Uterus (tissue), 4 donors: Measurements from ENCODE around the gene GRPEL2. TPM values are rescaled to one million over a fixed set of nuclear protein-coding genes. Genes with fewer than 3 reads are reported as not detected.

Experiments
- DNase-seq, 2 donors: peaks; one replicate each; pipeline ENCODE4 v3.0.0-alpha.2; 2019 to 2020
- H3K27ac ChIP-seq, 2 donors: fragments of 200-600 bp; sonication (generic); 1 replicate in 1 of 2; 2 replicates in 1 of 2; pipeline ENCODE4 v1.5.1; 2016 to 2018
- H3K27me3 ChIP-seq, 2 donors: fragments of 200-600 bp; sonication (generic); one replicate each; pipeline ENCODE4 v1.5.1; 2018 to 2019; ENCODE audit warnings: control low read depth in 1 of 2
- H3K36me3 ChIP-seq, 2 donors: fragments of 200-600 bp; sonication (generic); one replicate each; pipeline ENCODE4 v1.5.1; 2019; ENCODE audit warnings: control low read depth in 1 of 2
- H3K4me1 ChIP-seq, 2 donors: fragments of 200-600 bp; sonication (generic); one replicate each; pipeline ENCODE4 v1.5.1; 2018 to 2019; ENCODE audit warnings: control low read depth in 1 of 2
- H3K4me3 ChIP-seq, 2 donors: fragments of 200-600 bp; sonication (generic); 1 replicate in 1 of 2; 2 replicates in 1 of 2; pipeline ENCODE4 v1.5.1; 2018 to 2019; ENCODE audit warnings: mild to moderate bottlenecking in 1 of 2
- H3K9me3 ChIP-seq, 2 donors: fragments of 200-600 bp; sonication (generic); one replicate each; pipeline ENCODE4 v1.5.1; 2019; ENCODE audit warnings: control low read depth in 1 of 2
- POLR2A ChIP-seq, 2 donors: fragments of 450-650 bp; IDR thresholded peaks; one replicate each; pipeline ENCODE4 v1.6.1; 2016; ENCODE audit warnings: antibody characterized with exemption in 2 of 2, mild to moderate bottlenecking in 1 of 2, moderate library complexity in 1 of 2
- intact Hi-C: fragments of 100-400 bp; cut with DNase I; formaldehyde crosslinking; loops from one replicate; pipeline ENCODE4 v1.15.1; 2023; ENCODE audit warnings: low total_unique reads
- total RNA-seq, 4 donors: library from RNA; depleted of rRNA in 3 of 4; stranded (reverse); fragments of >200 nt in 3 of 4; gene quantifications; one replicate each; pipeline versions ENCODE4 v1.1.0 to v1.2.4, GENCODE V29; 2014 to 2023
- TF ChIP-seq, protein P1 (sequence below), 4 experiments: fragments of 200-600 bp in 2 of 4; fragments of 450-650 bp in 2 of 4; sonication (generic) in 2 of 4; IDR thresholded peaks; one replicate each; pipeline ENCODE4 v1.5.1; 2016 to 2019; ENCODE audit warnings: antibody characterized with exemption in 4 of 4, mild to moderate bottlenecking in 2 of 4, moderate library complexity in 1 of 4
- donor health status: DM: yes; HTN: yes; CAD: no.

GRPEL2 gene
- total RNA-seq, 4 donors from 2014 or later: 13.5 to 27.0 (median 22.6) TPM

GRCh38 chr5:149325166-149325735 is 20.0 kb upstream of the GRPEL2 start:
- TF ChIP-seq, protein P1, sequence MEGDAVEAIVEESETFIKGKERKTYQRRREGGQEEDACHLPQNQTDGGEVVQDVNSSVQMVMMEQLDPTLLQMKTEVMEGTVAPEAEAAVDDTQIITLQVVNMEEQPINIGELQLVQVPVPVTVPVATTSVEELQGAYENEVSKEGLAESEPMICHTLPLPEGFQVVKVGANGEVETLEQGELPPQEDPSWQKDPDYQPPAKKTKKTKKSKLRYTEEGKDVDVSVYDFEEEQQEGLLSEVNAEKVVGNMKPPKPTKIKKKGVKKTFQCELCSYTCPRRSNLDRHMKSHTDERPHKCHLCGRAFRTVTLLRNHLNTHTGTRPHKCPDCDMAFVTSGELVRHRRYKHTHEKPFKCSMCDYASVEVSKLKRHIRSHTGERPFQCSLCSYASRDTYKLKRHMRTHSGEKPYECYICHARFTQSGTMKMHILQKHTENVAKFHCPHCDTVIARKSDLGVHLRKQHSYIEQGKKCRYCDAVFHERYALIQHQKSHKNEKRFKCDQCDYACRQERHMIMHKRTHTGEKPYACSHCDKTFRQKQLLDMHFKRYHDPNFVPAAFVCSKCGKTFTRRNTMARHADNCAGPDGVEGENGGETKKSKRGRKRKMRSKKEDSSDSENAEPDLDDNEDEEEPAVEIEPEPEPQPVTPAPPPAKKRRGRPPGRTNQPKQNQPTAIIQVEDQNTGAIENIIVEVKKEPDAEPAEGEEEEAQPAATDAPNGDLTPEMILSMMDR (IDR thresholded peaks at IDR 0.05): no peak
- no peak for TF ChIP-seq POLR2A (IDR thresholded peaks at IDR 0.05)
- DNase-seq: no peak
- intact Hi-C loops: no loop called here
- Histone ChIP-seq H3K27ac (no peak overlapping the region), H3K27me3 (no peaks in the 10 kb centered on the region), H3K4me3 (no peak overlapping the region), H3K4me1 (no peaks in the 10 kb centered on the region), H3K9me3 (no peaks in the 10 kb centered on the region), H3K36me3 (no peaks in the 10 kb centered on the region)

- no peaks in the 10 kb centered on the region for H3K9me3 ChIP-seq
- no peaks in the 10 kb centered on the region for H3K4me1 ChIP-seq
- DNase-seq: no peak
- intact Hi-C loops: no loop called here
- no peak overlapping the region for H3K27ac ChIP-seq
- H3K4me3 ChIP-seq: no peak overlapping the region
- no peaks in the 10 kb centered on the region for H3K36me3 ChIP-seq
- H3K27me3 ChIP-seq: no peaks in the 10 kb centered on the region
- TF ChIP-seq, protein P1 (IDR thresholded peaks at IDR 0.05): no peak
- TF ChIP-seq POLR2A (IDR thresholded peaks at IDR 0.05): no peak
Observed at GRCh38 chr5:149325894-149326293, 19.4 kb upstream of the GRPEL2 start.

DNA sequence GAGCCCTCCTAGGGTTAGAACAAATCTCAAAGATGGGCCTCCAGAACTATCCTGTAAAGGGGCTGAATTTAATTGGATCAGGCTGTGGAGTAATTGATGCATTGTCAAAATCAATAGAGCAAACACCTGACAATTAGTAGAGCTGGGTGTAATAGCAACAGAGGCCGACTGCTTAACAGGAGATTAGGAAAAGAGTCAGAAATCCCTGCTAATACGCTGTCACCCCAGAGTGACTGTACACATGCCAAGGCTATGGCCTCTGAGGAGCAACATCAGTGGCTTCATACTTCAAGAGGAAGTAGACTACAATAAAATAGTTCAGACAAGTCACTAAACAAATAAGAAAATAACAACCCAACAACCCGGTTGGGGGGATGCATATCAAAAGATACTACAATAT is 18.7 kb upstream of the GRPEL2 start:
- DNase-seq: no peak
- Histone ChIP-seq H3K9me3 (no peaks in the 10 kb centered on the region), H3K4me3 (no peak overlapping the region), H3K4me1 (no peaks in the 10 kb centered on the region), H3K27ac (no peak overlapping the region), H3K36me3 (no peaks in the 10 kb centered on the region), H3K27me3 (no peaks in the 10 kb centered on the region)
- intact Hi-C loops: no loop called here
- no peak for TF ChIP-seq POLR2A (IDR thresholded peaks at IDR 0.05)
- TF ChIP-seq, protein P1 (IDR thresholded peaks at IDR 0.05): no peak

- H3K4me3 ChIP-seq: no peak overlapping the region
- no peak overlapping the region for H3K27ac ChIP-seq
- no peak for DNase-seq
- no peaks in the 10 kb centered on the region for H3K27me3 ChIP-seq
- H3K9me3 ChIP-seq: no peaks in the 10 kb centered on the region
- TF ChIP-seq POLR2A (IDR thresholded peaks at IDR 0.05): no peak
- TF ChIP-seq, protein P1 (IDR thresholded peaks at IDR 0.05): no peak
- no peaks in the 10 kb centered on the region for H3K36me3 ChIP-seq
- intact Hi-C loops: no loop called here
- no peaks in the 10 kb centered on the region for H3K4me1 ChIP-seq
Observed at GRCh38 chr5:149328177-149328576, 17.1 kb upstream of the GRPEL2 start.

- no peak for DNase-seq
- Histone ChIP-seq H3K27ac (no peak overlapping the region), H3K9me3 (no peaks in the 10 kb centered on the region), H3K4me1 (no peaks in the 10 kb centered on the region), H3K4me3 (no peak overlapping the region), H3K36me3 (no peaks in the 10 kb centered on the region), H3K27me3 (no peaks in the 10 kb centered on the region)
- TF ChIP-seq, protein P1 (IDR thresholded peaks at IDR 0.05): no peak
- no peak for TF ChIP-seq POLR2A (IDR thresholded peaks at IDR 0.05)
- intact Hi-C loops: no loop called here
Observed at GRCh38 chr5:149333711-149334443, 11.4 kb upstream of the GRPEL2 start.
